ENCODE measurements around the gene EVI5L. TPM values are rescaled to one million over a fixed set of nuclear protein-coding genes. Genes with fewer than 3 reads are reported as not detected.

Gene EVI5L
- polyA plus RNA-seq, 2 donors: 8.5 to 8.8 TPM

- H3K4me3 ChIP-seq (ENCODE audit: low read depth in 1 of 2, low read length in 2 of 2): peak overlapping the region in 1 of 2 donors; percentile 34
- peaks cover 3 to 23% of the 10 kb centered on the region in 2 donors for H3K27me3 ChIP-seq (ENCODE audit: control insufficient read depth in 1 of 2, insufficient read depth in 2 of 2, low read length in 2 of 2)
- no peaks in the 10 kb centered on the region for H3K36me3 ChIP-seq (ENCODE audit: control insufficient read depth in 2 of 2, insufficient read depth in 2 of 2, low read length in 1 of 2)
- peaks cover 7% of the 10 kb centered on the region in 2 donors for H3K4me1 ChIP-seq (ENCODE audit: control insufficient read depth in 2 of 2, insufficient read depth in 2 of 2, low read length in 1 of 2)
- 42 to 48% methylated on average over 12 of the region's 12 CpGs for WGBS, 2 donors
- peaks cover 0 to 10% of the 10 kb centered on the region in 2 donors for H3K9me3 ChIP-seq (ENCODE audit: control insufficient read depth in 2 of 2, insufficient read depth in 1 of 2, low read depth in 1 of 2, low read length in 1 of 2)
- no peak overlapping the region for H3K27ac ChIP-seq (ENCODE audit: low read depth in 2 of 2, low read length in 1 of 2)
These were observed 44.9 kb downstream of the EVI5L start for GRCh38 chr19:7874897-7875273.

DNA sequence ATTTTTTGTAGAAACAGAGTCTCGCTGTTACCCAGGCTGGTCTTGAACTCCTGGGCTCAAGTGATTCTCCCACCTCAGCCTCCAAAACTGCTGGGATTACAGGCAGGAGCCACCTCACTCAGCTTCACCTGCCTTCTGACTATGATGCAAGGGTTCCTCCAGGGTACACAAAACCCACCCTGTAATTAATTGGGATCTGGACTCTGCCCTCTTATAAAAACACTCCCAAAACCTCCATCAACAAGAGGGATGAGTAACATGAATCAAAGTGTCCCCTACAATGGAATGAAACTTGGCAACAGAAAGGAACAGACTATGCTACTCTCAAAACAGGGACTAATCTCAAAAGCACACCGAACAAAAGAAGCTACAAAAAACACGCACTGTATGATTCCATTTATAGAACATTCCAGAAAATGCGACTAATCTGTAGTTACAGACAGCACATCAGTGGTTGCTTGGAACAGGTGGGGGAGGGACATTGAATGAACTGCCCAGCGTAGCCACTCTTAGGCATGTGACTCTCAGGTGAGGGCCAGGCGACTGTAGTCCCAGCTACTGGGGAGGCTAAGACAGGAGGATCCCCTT is 47.3 kb downstream of the EVI5L start:
- Histone ChIP-seq H3K9me3 (ENCODE audit: control insufficient read depth in 2 of 2, insufficient read depth in 1 of 2, low read depth in 1 of 2, low read length in 1 of 2) (peaks cover 0 to 4% of the 10 kb centered on the region in 2 donors), H3K36me3 (ENCODE audit: control insufficient read depth in 2 of 2, insufficient read depth in 2 of 2, low read length in 1 of 2) (no peaks in the 10 kb centered on the region), H3K27ac (ENCODE audit: low read depth in 2 of 2, low read length in 1 of 2) (no peak overlapping the region), H3K4me1 (ENCODE audit: control insufficient read depth in 2 of 2, insufficient read depth in 2 of 2, low read length in 1 of 2) (peaks cover 0 to 1% of the 10 kb centered on the region in 2 donors), H3K4me3 (ENCODE audit: low read depth in 1 of 2, low read length in 2 of 2) (no peak overlapping the region), H3K27me3 (ENCODE audit: control insufficient read depth in 1 of 2, insufficient read depth in 2 of 2, low read length in 2 of 2) (peaks cover 3 to 23% of the 10 kb centered on the region in 2 donors)
- 67 to 70% methylated on average over 6 of the region's 6 CpGs for WGBS, 2 donors

GRCh38 chr19:7879111-7879807 is 49.2 kb downstream of the EVI5L start:
- 57 to 60% methylated on average over 17 to 18 of the region's 18 CpGs for WGBS, 2 donors
- peaks cover 3 to 8% of the 10 kb centered on the region in 2 donors for H3K27me3 ChIP-seq (ENCODE audit: control insufficient read depth in 1 of 2, insufficient read depth in 2 of 2, low read length in 2 of 2)
- peaks cover 0 to 4% of the 10 kb centered on the region in 2 donors for H3K9me3 ChIP-seq (ENCODE audit: control insufficient read depth in 2 of 2, insufficient read depth in 1 of 2, low read depth in 1 of 2, low read length in 1 of 2)
- no peak overlapping the region for H3K4me3 ChIP-seq (ENCODE audit: low read depth in 1 of 2, low read length in 2 of 2)
- no peaks in the 10 kb centered on the region for H3K36me3 ChIP-seq (ENCODE audit: control insufficient read depth in 2 of 2, insufficient read depth in 2 of 2, low read length in 1 of 2)
- H3K27ac ChIP-seq (ENCODE audit: low read depth in 2 of 2, low read length in 1 of 2): no peak overlapping the region
- H3K4me1 ChIP-seq (ENCODE audit: control insufficient read depth in 2 of 2, insufficient read depth in 2 of 2, low read length in 1 of 2): no peaks in the 10 kb centered on the region

GRCh38 chr19:7879836-7880235 is 49.8 kb downstream of the EVI5L start:
- no peaks in the 10 kb centered on the region for H3K36me3 ChIP-seq (ENCODE audit: control insufficient read depth in 2 of 2, insufficient read depth in 2 of 2, low read length in 1 of 2)
- peaks cover under 1 to 2% of the 10 kb centered on the region in 2 donors for H3K27me3 ChIP-seq (ENCODE audit: control insufficient read depth in 1 of 2, insufficient read depth in 2 of 2, low read length in 2 of 2)
- WGBS, 2 donors: 86% methylated on average over 19 of the region's 19 CpGs
- peaks cover 0 to 1% of the 10 kb centered on the region in 2 donors for H3K9me3 ChIP-seq (ENCODE audit: control insufficient read depth in 2 of 2, insufficient read depth in 1 of 2, low read depth in 1 of 2, low read length in 1 of 2)
- no peaks in the 10 kb centered on the region for H3K4me1 ChIP-seq (ENCODE audit: control insufficient read depth in 2 of 2, insufficient read depth in 2 of 2, low read length in 1 of 2)
- no peak overlapping the region for H3K27ac ChIP-seq (ENCODE audit: low read depth in 2 of 2, low read length in 1 of 2)
- H3K4me3 ChIP-seq (ENCODE audit: low read depth in 1 of 2, low read length in 2 of 2): no peak overlapping the region

DNA sequence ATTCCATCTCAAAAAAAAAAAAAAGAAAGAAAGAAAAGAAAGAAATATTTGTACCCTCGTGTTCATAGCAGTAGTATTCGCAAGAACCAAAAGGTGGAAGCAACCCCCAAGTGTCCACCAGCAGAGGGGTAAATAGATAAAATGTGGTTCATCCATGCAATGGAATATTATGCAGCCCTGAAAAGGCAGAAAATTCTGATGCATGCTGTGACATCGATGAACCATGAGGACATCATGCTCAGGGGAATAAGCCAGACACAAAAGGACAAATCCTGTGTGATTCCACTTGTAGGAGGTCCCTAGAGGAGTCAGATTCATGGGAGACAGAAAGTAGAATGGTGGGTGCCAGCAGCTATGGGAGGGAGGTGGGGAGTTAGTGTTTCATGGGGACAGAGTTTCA is 51.9 kb downstream of the EVI5L start:
- WGBS, 2 donors: 91 to 93% methylated on average over 3 of the region's 3 CpGs
- Histone ChIP-seq H3K4me1 (ENCODE audit: control insufficient read depth in 2 of 2, insufficient read depth in 2 of 2, low read length in 1 of 2) (no peaks in the 10 kb centered on the region), H3K36me3 (ENCODE audit: control insufficient read depth in 2 of 2, insufficient read depth in 2 of 2, low read length in 1 of 2) (no peaks in the 10 kb centered on the region), H3K4me3 (ENCODE audit: low read depth in 1 of 2, low read length in 2 of 2) (no peak overlapping the region), H3K9me3 (ENCODE audit: control insufficient read depth in 2 of 2, insufficient read depth in 1 of 2, low read depth in 1 of 2, low read length in 1 of 2) (no peaks in the 10 kb centered on the region), H3K27me3 (ENCODE audit: control insufficient read depth in 1 of 2, insufficient read depth in 2 of 2, low read length in 2 of 2) (no peaks in the 10 kb centered on the region), H3K27ac (ENCODE audit: low read depth in 2 of 2, low read length in 1 of 2) (no peak overlapping the region)

DNA sequence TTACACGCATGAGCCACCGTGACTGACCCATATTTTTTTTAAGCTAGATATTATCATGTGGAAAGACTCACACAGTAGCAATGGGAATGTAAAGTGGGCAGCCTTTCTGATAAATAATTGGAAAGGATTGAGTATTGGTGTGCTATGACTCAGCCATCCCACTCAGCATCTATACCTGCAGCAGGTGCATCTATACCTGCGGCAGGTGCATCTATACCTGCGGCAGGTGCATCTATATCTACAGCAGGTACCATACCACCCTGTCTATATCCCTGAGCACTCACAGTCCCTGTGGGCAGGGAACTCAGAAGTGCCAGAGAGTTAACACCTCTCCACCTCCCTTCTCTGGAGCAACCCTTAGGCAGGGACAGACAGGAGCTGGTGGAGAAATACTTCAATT is 53.1 kb downstream of the EVI5L start:
- WGBS, 2 donors: 77 to 78% methylated on average over 4 of the region's 4 CpGs
- no peaks in the 10 kb centered on the region for H3K27me3 ChIP-seq (ENCODE audit: control insufficient read depth in 1 of 2, insufficient read depth in 2 of 2, low read length in 2 of 2)
- no peaks in the 10 kb centered on the region for H3K36me3 ChIP-seq (ENCODE audit: control insufficient read depth in 2 of 2, insufficient read depth in 2 of 2, low read length in 1 of 2)
- no peaks in the 10 kb centered on the region for H3K9me3 ChIP-seq (ENCODE audit: control insufficient read depth in 2 of 2, insufficient read depth in 1 of 2, low read depth in 1 of 2, low read length in 1 of 2)
- H3K4me3 ChIP-seq (ENCODE audit: low read depth in 1 of 2, low read length in 2 of 2): no peak overlapping the region
- H3K27ac ChIP-seq (ENCODE audit: low read depth in 2 of 2, low read length in 1 of 2): no peak overlapping the region
- H3K4me1 ChIP-seq (ENCODE audit: control insufficient read depth in 2 of 2, insufficient read depth in 2 of 2, low read length in 1 of 2): no peaks in the 10 kb centered on the region

DNA sequence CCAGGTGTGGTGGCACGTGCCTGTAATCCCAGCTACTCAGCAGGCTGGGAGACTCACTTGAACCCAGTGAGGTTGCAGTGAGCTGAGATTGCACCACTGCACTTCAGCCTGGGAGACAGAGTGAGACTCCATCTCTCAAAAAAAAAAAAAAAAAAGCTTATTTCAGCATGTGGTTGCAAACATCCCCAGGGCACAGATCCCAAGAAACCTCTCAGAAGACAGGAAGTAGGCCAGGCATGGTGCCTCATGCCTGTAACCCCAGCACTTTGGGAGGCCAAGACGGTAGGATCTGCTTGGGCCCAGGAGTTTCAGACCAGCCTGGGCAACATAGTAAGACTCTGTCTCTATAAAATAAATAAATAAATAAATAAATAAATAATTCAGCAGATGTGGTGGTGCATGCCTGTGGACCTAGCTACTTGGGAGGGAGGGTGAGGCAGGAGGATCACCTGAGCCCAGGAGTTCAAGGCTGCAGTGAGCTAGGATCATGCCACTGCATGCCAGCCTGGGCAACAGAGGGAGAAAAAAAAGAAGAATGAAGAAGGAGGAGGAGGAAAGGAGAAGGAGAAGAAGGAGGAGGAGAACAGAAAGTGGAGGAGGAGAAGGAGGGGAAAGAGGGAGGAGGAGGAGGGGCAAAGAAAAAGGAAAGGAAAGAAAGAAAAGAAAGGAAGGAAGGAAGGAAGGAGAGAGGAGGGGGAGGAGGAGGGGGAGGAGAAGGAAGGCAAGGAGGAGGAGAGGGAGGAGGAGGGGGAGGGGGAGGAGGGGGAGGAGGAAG is 54.0 kb downstream of the EVI5L start:
- Histone ChIP-seq H3K4me3 (ENCODE audit: low read depth in 1 of 2, low read length in 2 of 2) (no peak overlapping the region), H3K27me3 (ENCODE audit: control insufficient read depth in 1 of 2, insufficient read depth in 2 of 2, low read length in 2 of 2) (no peaks in the 10 kb centered on the region), H3K36me3 (ENCODE audit: control insufficient read depth in 2 of 2, insufficient read depth in 2 of 2, low read length in 1 of 2) (no peaks in the 10 kb centered on the region), H3K9me3 (ENCODE audit: control insufficient read depth in 2 of 2, insufficient read depth in 1 of 2, low read depth in 1 of 2, low read length in 1 of 2) (no peaks in the 10 kb centered on the region), H3K27ac (ENCODE audit: low read depth in 2 of 2, low read length in 1 of 2) (no peak overlapping the region), H3K4me1 (ENCODE audit: control insufficient read depth in 2 of 2, insufficient read depth in 2 of 2, low read length in 1 of 2) (peaks cover 0 to 2% of the 10 kb centered on the region in 2 donors)
- WGBS, 2 donors: 69 to 83% methylated on average over 2 of the region's 2 CpGs

GRCh38 chr19:7885818-7886217 is 55.8 kb downstream of the EVI5L start:
- peaks cover 0 to 3% of the 10 kb centered on the region in 2 donors for H3K4me1 ChIP-seq (ENCODE audit: control insufficient read depth in 2 of 2, insufficient read depth in 2 of 2, low read length in 1 of 2)
- no peaks in the 10 kb centered on the region for H3K9me3 ChIP-seq (ENCODE audit: control insufficient read depth in 2 of 2, insufficient read depth in 1 of 2, low read depth in 1 of 2, low read length in 1 of 2)
- no peak overlapping the region for H3K27ac ChIP-seq (ENCODE audit: low read depth in 2 of 2, low read length in 1 of 2)
- WGBS, 2 donors: 86 to 89% methylated on average over 8 of the region's 8 CpGs
- no peaks in the 10 kb centered on the region for H3K36me3 ChIP-seq (ENCODE audit: control insufficient read depth in 2 of 2, insufficient read depth in 2 of 2, low read length in 1 of 2)
- no peak overlapping the region for H3K4me3 ChIP-seq (ENCODE audit: low read depth in 1 of 2, low read length in 2 of 2)
- H3K27me3 ChIP-seq (ENCODE audit: control insufficient read depth in 1 of 2, insufficient read depth in 2 of 2, low read length in 2 of 2): no peaks in the 10 kb centered on the region

- Histone ChIP-seq H3K27ac (ENCODE audit: low read depth in 2 of 2, low read length in 1 of 2) (no peak overlapping the region), H3K4me1 (ENCODE audit: control insufficient read depth in 2 of 2, insufficient read depth in 2 of 2, low read length in 1 of 2) (peaks cover 0 to 3% of the 10 kb centered on the region in 2 donors), H3K36me3 (ENCODE audit: control insufficient read depth in 2 of 2, insufficient read depth in 2 of 2, low read length in 1 of 2) (no peaks in the 10 kb centered on the region), H3K9me3 (ENCODE audit: control insufficient read depth in 2 of 2, insufficient read depth in 1 of 2, low read depth in 1 of 2, low read length in 1 of 2) (no peaks in the 10 kb centered on the region), H3K27me3 (ENCODE audit: control insufficient read depth in 1 of 2, insufficient read depth in 2 of 2, low read length in 2 of 2) (no peaks in the 10 kb centered on the region), H3K4me3 (ENCODE audit: low read depth in 1 of 2, low read length in 2 of 2) (peak overlapping the region in 1 of 2 donors; percentile 65)
- WGBS, 2 donors: 79 to 88% methylated on average over 16 of the region's 16 CpGs
These were observed 57.6 kb downstream of the EVI5L start for GRCh38 chr19:7887408-7888144.
